Body of pancreas (tissue), 4 donors: Measurements from ENCODE around the gene TARS1. TPM values are rescaled to one million over a fixed set of nuclear protein-coding genes. Genes with fewer than 3 reads are reported as not detected.

Source experiments
- ATAC-seq: fragments of 150-250 bp; one replicate; pipeline ENCODE4 v1.9.1; 2016
- DNase-seq, 4 donors: peaks; one replicate each; pipeline ENCODE4 v3.0.0-alpha.2; 2019
- H3K27ac ChIP-seq, 4 donors: fragments of 200-600 bp; sonication (generic); 1 replicate in 3 of 4; 2 replicates in 1 of 4; pipeline versions ENCODE4 v1.5.1 to v1.6.1; 2016 to 2019; ENCODE audit warnings: mild to moderate bottlenecking in 1 of 4, mixed read lengths in 1 of 4, moderate library complexity in 1 of 4
- H3K27me3 ChIP-seq, 2 donors: fragments of 200-600 bp; sonication (generic); one replicate each; pipeline ENCODE4 v1.6.0; 2016; ENCODE audit warnings: mild to moderate bottlenecking in 1 of 2
- H3K36me3 ChIP-seq, 2 donors: fragments of 200-600 bp; sonication (generic); replicated peaks in 1 of 2; 2 replicates each; pipeline ENCODE4 v1.5.1; 2016; ENCODE audit warnings: low read depth in 2 of 2; ENCODE audit not compliant: insufficient read depth in 1 of 2
- H3K4me1 ChIP-seq: fragments of 200-600 bp; sonication (generic); one replicate; pipeline ENCODE4 v1.6.0; 2016
- H3K4me3 ChIP-seq, 2 donors: fragments of 200-600 bp; sonication (generic); 1 replicate in 1 of 2; 2 replicates in 1 of 2; pipeline ENCODE4 v1.5.1; 2016 to 2019
- H3K9me3 ChIP-seq, 3 donors: fragments of 200-600 bp; sonication (generic); 1 replicate in 2 of 3; 2 replicates in 1 of 3; pipeline ENCODE4 v1.5.1; 2016
- CTCF ChIP-seq, 7 experiments: fragments of 450-650 bp in 4 of 7; fragments of 200-600 bp in 3 of 7; sonication (generic) in 3 of 7; IDR thresholded peaks; one replicate each; pipeline ENCODE4 v1.5.1; 2016 to 2019; ENCODE audit warnings: antibody characterized with exemption in 7 of 7
- POLR2A ChIP-seq, 3 donors: fragments of 450-650 bp; IDR thresholded peaks; one replicate each; pipeline ENCODE4 v1.6.1; 2016; ENCODE audit warnings: antibody characterized with exemption in 3 of 3, mild to moderate bottlenecking in 2 of 3
- WGBS, 2 donors: methylation state at CpG; one replicate each; pipeline ENCODE4 v1.1.5; 2017; 5-methylcytosine and 5-hydroxymethylcytosine counted together
- intact Hi-C: fragments of 100-400 bp; cut with DNase I; formaldehyde crosslinking; loops from one replicate; pipeline ENCODE4 v1.15.1; 2023
- total RNA-seq, 2 donors: library from RNA; depleted of rRNA; stranded (reverse); fragments of >200 nt; gene quantifications; one replicate each; pipeline ENCODE4 v1.1.0, GENCODE V29; 2016

TARS1 gene
- total RNA-seq, 2 donors from 2014 or later: 38.4 to 52.1 TPM

GRCh38 chr5:33487236-33487635 lies 46.5 kb downstream of the TARS1 start:
- no peaks in the 10 kb centered on the region for H3K9me3 ChIP-seq
- H3K4me3 ChIP-seq: no peak overlapping the region
- no peak overlapping the region for H3K27ac ChIP-seq
- no peak for DNase-seq
- 81 to 83% methylated on average over 3 of the region's 3 CpGs for WGBS, 2 donors
- intact Hi-C loops: no loop called here
- TF ChIP-seq POLR2A (IDR thresholded peaks at IDR 0.05) (no peak), CTCF (IDR thresholded peaks at IDR 0.05) (no peak)
- no peaks in the 10 kb centered on the region for H3K36me3 ChIP-seq
- no peaks in the 10 kb centered on the region for H3K27me3 ChIP-seq
- H3K4me1 ChIP-seq: peaks cover 6% of the 10 kb centered on the region
- no peak for ATAC-seq

- intact Hi-C loops: no loop called here
- WGBS, 2 donors: 93 to 95% methylated on average over 18 to 19 of the region's 19 CpGs
- no peak overlapping the region for H3K27ac ChIP-seq
Measured at GRCh38 chr5:33488558-33489355, 48.0 kb downstream of the TARS1 start.

GRCh38 chr5:33489481-33490067 lies 48.8 kb downstream of the TARS1 start:
- peaks cover 6% of the 10 kb centered on the region for H3K4me1 ChIP-seq
- DNase-seq (no peak), ATAC-seq (no peak)
- no peaks in the 10 kb centered on the region for H3K27me3 ChIP-seq
- WGBS, 2 donors: 90 to 92% methylated on average over 6 of the region's 6 CpGs
- H3K4me3 ChIP-seq: no peak overlapping the region
- intact Hi-C loops: no loop called here
- no peaks in the 10 kb centered on the region for H3K9me3 ChIP-seq
- H3K27ac ChIP-seq: no peak overlapping the region
- TF ChIP-seq CTCF (IDR thresholded peaks at IDR 0.05): no peak
- no peak for TF ChIP-seq POLR2A (IDR thresholded peaks at IDR 0.05)
- H3K36me3 ChIP-seq: no peaks in the 10 kb centered on the region

More at GRCh38 chr5:33488558-33489355, 48.0 kb downstream of the TARS1 start:
- no peak for DNase-seq
- no peaks in the 10 kb centered on the region for H3K27me3 ChIP-seq
- no peaks in the 10 kb centered on the region for H3K9me3 ChIP-seq
- H3K36me3 ChIP-seq: no peaks in the 10 kb centered on the region
- H3K4me1 ChIP-seq: peaks cover 6% of the 10 kb centered on the region
- no peak for TF ChIP-seq CTCF (IDR thresholded peaks at IDR 0.05)
- TF ChIP-seq POLR2A (IDR thresholded peaks at IDR 0.05): no peak
- no peak overlapping the region for H3K4me3 ChIP-seq
- ATAC-seq: no peak

GRCh38 chr5:33490071-33490665 lies 49.4 kb downstream of the TARS1 start:
- Histone ChIP-seq H3K4me1 (peaks cover 6% of the 10 kb centered on the region), H3K27me3 (no peaks in the 10 kb centered on the region), H3K27ac (no peak overlapping the region), H3K4me3 (no peak overlapping the region), H3K9me3 (no peaks in the 10 kb centered on the region), H3K36me3 (no peaks in the 10 kb centered on the region)
- intact Hi-C loops: no loop called here
- no peak for TF ChIP-seq CTCF (IDR thresholded peaks at IDR 0.05)
- TF ChIP-seq POLR2A (IDR thresholded peaks at IDR 0.05): no peak
- WGBS, 2 donors: 75 to 84% methylated on average over 1 of the region's 1 CpG
- ATAC-seq (no peak), DNase-seq (no peak)
